Hematopoietic multipotent progenitor cell treated with erythropoietin and hydrocortisone succinate and interleukin-3 and kit ligand, for 15 days (in vitro differentiated cells): ENCODE measurements around the gene DNM2.
"Not testable (repeated sequence)": the region's sequence is repeated elsewhere in the genome, so short reads cannot be mapped to it uniquely, and the experiment has no call there.

Experiments used
- DNase-seq: peaks from one replicate; pipeline ENCODE4 v3.0.0-alpha.2; 2015; ENCODE audit warnings: low spot score

DNM2 gene

DNA sequence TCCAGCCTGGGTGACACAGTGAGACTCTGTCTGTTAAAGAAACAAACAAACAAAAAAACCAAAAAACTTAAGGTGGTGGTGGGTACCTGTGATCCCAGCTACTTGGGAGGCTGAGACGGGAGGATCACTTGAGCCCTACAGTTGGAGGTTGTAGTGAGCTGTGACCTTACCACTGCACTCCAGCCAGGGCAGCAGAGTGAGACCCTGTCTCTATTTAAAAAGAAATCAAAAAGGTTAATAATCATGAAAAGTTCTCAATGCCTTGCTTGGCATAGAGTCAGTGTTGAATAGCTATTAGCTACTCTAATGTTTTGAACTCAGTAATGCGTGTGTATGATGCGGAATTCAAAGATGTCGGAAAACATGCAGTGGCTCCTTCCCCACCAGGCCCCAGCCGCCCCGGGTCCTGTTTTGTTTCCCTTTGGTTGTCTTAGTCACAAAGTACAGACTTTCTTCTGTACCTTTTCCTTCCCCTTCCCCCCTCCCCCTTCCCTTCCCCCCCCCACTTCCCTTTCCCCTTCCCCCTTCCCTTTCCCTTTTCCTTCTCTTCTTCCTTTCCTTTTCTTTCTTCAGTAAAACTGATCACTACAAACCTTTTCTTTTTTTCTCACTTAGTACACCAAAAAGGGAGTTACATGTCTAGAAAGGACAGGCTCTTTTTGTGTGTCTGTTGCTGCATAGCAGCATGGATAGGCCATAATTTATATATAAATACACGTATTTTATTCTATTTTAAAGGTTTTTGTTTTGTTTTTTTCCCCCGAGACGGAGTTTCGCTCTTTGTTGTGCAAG is 35.2 kb downstream of the DNM2 start:
- no peak for DNase-seq

GRCh38 chr19:10756371-10756770 is 38.5 kb downstream of the DNM2 start:
- no peak for DNase-seq

GRCh38 chr19:10756791-10757190 is 38.9 kb downstream of the DNM2 start:
- no peak for DNase-seq

- not testable (repeated sequence) for DNase-seq
Observed at GRCh38 chr19:10758050-10758449, 40.2 kb downstream of the DNM2 start.

- DNase-seq, result no peak
Observed at GRCh38 chr19:10758978-10759377, 41.1 kb downstream of the DNM2 start.

GRCh38 chr19:10760273-10760944 is 42.5 kb downstream of the DNM2 start:
- DNase-seq, result no peak

- DNase-seq, result no peak
Observed at GRCh38 chr19:10761443-10762250, 43.8 kb downstream of the DNM2 start.

DNA sequence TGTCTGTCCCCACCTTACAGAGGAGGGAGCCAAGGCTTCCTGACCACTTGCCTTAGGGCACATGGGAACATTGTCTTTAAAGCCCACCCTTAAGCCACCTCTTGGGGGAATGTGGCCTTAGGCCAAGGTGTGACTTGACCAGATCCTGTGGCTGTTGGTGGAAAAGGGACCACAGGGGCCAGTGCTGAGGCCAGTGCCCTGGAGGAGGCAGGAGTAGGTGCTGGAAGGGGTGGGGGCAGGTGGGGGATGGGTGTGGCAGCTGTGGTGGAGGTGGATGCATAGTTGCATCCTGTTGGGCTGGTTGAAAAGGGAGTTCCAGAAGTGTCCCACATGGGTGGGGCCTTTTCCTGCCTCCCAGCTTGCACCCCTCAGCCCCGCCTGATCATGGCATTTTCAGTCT is 44.8 kb downstream of the DNM2 start:
- DNase-seq, result no peak

DNA sequence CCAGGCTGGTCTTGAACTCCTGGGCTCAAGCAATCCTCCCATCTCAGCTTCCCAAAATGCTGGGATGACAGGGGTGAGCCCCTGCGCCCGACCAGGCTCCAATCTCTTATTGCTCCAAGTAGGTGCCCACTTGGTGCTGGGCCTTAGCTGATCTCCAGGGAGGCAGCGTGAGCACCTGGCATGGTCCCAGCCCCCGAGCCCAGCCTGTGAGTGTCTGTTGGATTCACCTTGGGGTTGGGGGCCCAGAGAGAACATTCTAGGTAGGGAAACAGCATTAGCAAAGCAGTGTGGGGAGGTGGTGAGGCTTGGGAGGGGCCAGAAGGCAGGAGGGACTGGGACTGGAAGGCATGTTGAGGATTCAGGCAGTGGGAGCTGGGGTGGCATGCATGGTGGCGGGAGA is 45.5 kb downstream of the DNM2 start:
- no peak for DNase-seq

DNA sequence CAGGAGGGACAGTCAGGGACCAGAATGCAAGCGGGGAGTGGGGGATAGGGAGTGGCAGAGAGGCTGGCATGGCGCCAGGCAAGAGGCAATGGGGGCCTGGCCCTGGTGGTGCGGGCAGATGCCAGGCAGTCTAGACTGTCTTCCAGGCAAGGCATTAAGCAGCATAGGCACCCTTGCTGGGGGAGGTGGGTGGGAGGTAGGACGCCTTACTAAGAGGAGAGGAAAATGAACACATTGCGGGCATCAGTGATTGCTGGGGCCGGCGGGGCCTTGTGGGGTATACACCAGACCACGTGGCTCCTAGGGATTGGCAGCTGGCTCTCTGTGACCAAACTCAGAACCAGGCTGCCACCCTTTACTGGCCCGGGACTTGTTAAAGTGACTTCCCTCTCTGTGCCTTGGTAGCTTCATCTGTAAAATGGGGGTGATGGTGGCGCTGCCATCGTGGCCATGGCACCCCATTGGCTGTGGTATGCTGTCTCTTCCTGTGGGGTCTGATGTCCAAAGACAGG is 46.0 kb downstream of the DNM2 start:
- no peak for DNase-seq

DNA sequence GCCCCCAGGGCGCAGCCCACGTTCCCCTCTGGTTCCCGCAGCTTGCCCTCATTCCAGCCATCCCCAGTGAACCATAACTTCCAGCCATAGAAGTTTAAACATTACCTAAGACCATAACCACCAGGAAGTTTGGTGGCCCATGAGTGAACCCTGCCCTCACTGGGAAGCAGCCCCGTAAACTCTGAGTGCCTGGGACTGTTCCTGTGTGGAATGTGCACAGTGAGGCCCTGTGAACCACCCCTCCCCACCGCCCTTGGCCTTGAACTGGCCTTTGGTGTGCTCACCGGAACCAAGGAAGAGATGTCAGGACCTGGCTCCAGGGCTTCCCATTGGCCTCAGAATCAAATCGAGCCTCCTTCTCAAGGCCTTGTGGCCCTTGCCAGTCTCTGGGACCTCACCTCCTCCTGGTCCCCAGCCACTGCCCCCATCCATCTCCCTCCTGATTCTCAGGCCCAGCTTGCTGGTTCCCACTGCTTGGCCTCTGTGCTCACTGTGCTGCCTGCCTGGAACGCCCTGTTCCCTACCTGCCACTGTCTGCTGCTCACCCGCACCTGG is 46.5 kb downstream of the DNM2 start:
- no peak for DNase-seq

DNA sequence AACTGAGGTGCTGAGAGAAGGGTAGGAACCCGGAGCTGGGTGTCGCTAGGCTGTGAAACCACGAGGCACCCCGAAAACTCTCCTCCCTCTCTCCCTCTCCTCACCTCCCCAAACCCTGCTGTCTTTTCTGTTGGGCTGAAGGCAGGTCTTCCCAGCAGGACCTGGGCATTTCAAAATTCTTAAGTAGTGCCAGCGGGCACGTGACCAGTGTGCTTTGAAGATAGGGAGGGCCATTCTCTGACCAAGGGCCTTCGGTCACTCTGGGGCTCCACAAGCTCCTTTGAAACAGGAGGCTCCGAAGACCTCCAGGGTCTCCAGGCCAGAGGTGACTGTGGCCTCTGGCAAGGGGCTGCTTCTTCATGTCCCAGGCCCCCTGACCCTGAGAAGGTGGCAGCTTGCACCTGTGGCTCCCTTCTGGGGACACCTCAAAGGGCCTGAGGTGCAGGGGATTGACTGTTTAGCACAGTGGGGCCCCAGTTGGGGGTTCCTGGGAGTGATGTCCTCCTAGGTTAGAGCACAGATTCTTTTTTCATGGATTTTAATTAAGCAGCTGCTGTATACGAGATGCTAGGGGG is 48.3 kb downstream of the DNM2 start:
- DNase-seq, result no peak

DNA sequence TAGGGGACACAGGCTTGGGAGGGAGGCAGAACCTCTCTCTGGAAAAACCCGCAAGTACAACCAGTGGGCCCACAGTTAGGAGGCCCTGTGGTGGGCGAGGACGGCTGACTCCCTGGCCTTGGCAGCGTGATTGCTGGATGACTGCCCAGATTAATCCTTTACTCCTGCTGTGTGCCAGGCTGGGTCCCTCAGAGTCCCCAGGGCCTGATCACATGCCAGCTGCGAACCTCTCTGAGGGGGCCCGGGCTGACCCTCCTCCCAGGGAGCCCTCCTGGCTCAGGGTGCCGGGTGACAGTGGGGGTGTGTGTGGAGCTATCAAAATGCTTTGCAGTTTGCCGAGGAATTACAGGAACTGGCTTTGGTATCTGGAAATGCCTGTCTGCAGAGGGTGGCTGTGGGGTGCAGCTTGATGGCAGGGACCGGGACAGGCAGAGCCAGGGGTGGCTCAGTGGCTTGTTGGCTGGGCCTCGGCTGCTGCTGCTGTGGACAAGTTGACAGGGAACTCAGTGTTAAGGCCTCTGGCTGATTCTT is 48.9 kb downstream of the DNM2 start:
- no peak for DNase-seq

DNA sequence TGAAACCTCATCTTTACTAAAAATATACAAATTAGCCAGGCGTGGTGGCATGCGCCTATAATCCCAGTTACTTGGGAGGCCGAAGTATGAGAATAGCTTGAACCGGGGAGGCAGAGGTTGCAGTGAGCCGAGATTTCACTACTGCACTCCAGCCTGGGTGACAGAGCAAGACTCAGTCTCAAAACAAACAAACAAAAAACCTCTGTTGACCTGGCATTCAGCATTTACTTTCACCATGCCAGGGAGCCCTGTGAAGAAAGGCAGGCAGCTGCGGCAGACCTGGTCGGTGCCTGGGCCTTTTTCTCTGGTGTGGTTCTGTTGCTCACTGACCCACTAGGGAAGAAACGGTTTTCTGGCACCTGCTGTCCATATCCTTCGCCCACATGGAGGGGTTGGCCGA is 49.8 kb downstream of the DNM2 start:
- no peak for DNase-seq

DNA sequence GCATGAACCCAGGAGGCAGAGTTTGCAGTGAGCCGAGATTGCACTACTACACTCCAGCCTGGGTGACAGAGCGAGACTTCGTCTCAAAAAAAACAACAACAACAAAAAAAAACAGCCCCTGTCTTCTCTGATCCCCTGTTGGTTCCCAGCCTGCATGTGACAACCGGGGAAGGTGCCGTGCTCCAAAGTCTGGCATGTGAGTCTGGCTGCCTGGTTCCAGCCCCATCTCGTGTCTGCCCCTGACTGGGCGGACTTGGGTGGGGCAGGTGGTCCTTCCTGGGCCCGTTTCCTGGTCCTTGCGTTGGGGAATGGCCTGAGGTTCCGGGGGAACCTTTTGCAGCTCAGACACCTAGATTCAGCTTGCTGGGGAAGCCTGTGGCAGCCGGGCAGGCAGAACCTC is 50.5 kb downstream of the DNM2 start:
- DNase-seq, result no peak

GRCh38 chr19:10768936-10769335 is 51.1 kb downstream of the DNM2 start:
- DNase-seq, result no peak

GRCh38 chr19:10769533-10770491 is 51.9 kb downstream of the DNM2 start:
- peak; percentile 33 for DNase-seq

- DNase-seq, result no peak
Observed at GRCh38 chr19:10773969-10774368, 56.1 kb downstream of the DNM2 start.

DNA sequence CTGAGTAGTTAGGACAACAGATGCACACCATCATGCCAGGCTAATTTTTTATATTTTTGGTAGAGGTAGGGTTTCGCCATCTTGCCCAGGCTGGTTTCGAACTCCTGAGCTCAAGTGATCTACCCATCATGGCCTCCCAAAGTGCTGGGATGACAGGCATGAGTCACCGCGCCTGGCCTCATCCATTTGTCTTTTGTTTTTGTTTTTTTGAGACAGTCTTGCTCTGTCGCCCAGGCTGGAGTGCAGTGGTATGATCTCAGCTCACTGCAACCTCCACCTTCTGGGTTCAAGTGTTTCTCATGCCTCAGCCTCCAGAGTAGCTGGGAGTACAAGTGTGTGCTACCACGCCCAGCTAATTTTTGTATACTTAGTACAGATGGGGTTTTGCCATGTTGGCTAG is 57.0 kb downstream of the DNM2 start:
- no peak for DNase-seq

DNA sequence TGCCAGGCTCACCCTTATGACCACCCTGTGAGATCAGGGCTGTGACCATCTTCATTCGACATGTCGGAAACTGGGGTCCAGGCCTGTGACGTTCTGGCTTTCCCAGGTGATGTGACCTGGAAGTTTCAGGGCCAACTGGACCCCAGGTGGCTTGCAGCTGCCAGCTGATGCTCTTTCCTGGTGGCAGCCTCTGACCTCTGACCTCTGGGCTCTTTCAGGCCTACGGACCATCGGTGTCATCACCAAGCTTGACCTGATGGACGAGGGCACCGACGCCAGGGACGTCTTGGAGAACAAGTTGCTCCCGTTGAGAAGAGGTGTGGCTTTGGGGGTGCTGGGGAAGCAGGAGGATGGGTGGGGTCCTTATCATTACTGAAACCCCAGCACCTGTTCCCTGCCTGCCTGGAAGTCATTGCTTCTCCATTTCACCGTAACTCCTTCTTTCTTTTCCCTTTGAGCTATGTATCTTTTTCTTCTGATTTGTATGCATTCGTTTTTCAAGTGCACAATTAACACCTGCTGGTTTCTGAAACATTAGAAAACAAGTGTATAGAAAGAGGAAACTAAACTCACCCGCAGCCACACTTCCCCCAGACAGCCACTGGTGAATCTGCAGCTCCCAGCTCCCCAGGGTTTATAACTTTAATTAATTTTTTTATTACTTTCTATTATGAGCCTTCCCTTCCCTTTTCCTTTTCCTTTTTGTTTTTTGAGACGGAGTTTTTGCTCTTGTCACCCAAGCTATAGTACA is 59.2 kb downstream of the DNM2 start:
- no peak for DNase-seq
